DOHH2 (cell line): Measurements from ENCODE around the gene SPSB4.

Experiments
- H3F3A ChIP-seq: fragments of 200-600 bp; sonication (generic), shearing (Covaris generic); 2 replicates; pipeline ENCODE4 v1.6.0; 2016; ENCODE audit warnings: antibody characterized with exemption, mild to moderate bottlenecking; ENCODE audit not compliant: control insufficient read depth, insufficient read depth
- H3K27ac ChIP-seq: fragments of 200-600 bp; sonication (generic); 2 replicates; pipeline ENCODE4 v1.5.1; 2014; ENCODE audit warnings: low read depth, mild to moderate bottlenecking, low read length, moderate library complexity
- H3K27me3 ChIP-seq: fragments of 200-600 bp; sonication (generic); 2 replicates; pipeline ENCODE4 v1.6.1; 2014; ENCODE audit warnings: mild to moderate bottlenecking, low read length, mixed read lengths; ENCODE audit not compliant: control insufficient read depth
- H3K36me3 ChIP-seq: fragments of 200-600 bp; sonication (generic); 2 replicates; pipeline ENCODE4 v1.6.1; 2014; ENCODE audit warnings: mild to moderate bottlenecking, low read length, moderate library complexity, mixed read lengths; ENCODE audit not compliant: control insufficient read depth
- H3K4me1 ChIP-seq: fragments of 200-600 bp; sonication (generic); 2 replicates; pipeline ENCODE4 v1.6.1; 2014; ENCODE audit warnings: mild to moderate bottlenecking, low read length, mixed read lengths; ENCODE audit not compliant: control insufficient read depth
- H3K4me2 ChIP-seq: fragments of 200-600 bp; sonication (generic); 2 replicates; pipeline ENCODE4 v1.6.0; 2014; ENCODE audit warnings: mild to moderate bottlenecking, low read length, moderate library complexity
- H3K4me3 ChIP-seq: fragments of 200-600 bp; sonication (generic); 2 replicates; pipeline ENCODE4 v1.5.1; 2014; ENCODE audit warnings: mild to moderate bottlenecking, low read length, mixed read lengths
- H3K79me2 ChIP-seq: fragments of 200-600 bp; sonication (generic); 2 replicates; pipeline ENCODE4 v1.6.1; 2014; ENCODE audit warnings: mild to moderate bottlenecking, low read length, mixed read lengths; ENCODE audit not compliant: control insufficient read depth
- H3K9me2 ChIP-seq: fragments of 200-600 bp; sonication (generic); replicated peaks from 2 replicates; pipeline ENCODE4 v1.6.1; 2014; ENCODE audit warnings: mild to moderate bottlenecking, low read length, mixed read lengths; ENCODE audit not compliant: control insufficient read depth
- H3K9me3 ChIP-seq: fragments of 200-600 bp; sonication (generic); 2 replicates; pipeline ENCODE4 v1.6.1; 2014; ENCODE audit warnings: antibody characterized with exemption, low read length, mixed read lengths; ENCODE audit not compliant: control insufficient read depth, insufficient read depth
- H4K20me1 ChIP-seq: fragments of 200-600 bp; sonication (generic); 2 replicates; pipeline ENCODE4 v1.6.0; 2014; ENCODE audit warnings: low read depth, mild to moderate bottlenecking, antibody characterized with exemption, low read length, moderate library complexity; ENCODE audit not compliant: control insufficient read depth, insufficient read depth
- CTCF ChIP-seq: fragments of 200-600 bp; sonication (generic); IDR thresholded peaks from one replicate; pipeline ENCODE4 v1.5.1; 2014; ENCODE audit warnings: antibody characterized with exemption, mild to moderate bottlenecking, low read depth, low read length; ENCODE audit not compliant: poor library complexity, severe bottlenecking
- EZH2phosphoT487 ChIP-seq: fragments of 200-600 bp; sonication (generic); IDR thresholded peaks from 2 replicates; pipeline ENCODE4 v1.6.1; 2017; ENCODE audit warnings: borderline replicate concordance, mild to moderate bottlenecking, antibody characterized with exemption, low read length, moderate library complexity, mixed read lengths

Gene SPSB4

GRCh38 chr3:141087076-141087777 is 36.1 kb downstream of the SPSB4 start:
- Histone ChIP-seq H3K4me2 (no peak overlapping the region), H3K36me3 (no peaks in the 10 kb centered on the region), H3K4me1 (no peaks in the 10 kb centered on the region), H4K20me1 (no peaks in the 10 kb centered on the region), H3K9me3 (no peaks in the 10 kb centered on the region), H3K79me2 (no peaks in the 10 kb centered on the region), H3K9me2 (no peaks in the 10 kb centered on the region), H3K27ac (no peak overlapping the region), H3K27me3 (no peaks in the 10 kb centered on the region), H3K4me3 (no peak overlapping the region), H3F3A (no peaks in the 10 kb centered on the region)
- TF ChIP-seq CTCF (no peak), EZH2phosphoT487 (no peak)

- Histone ChIP-seq H4K20me1 (no peaks in the 10 kb centered on the region), H3K36me3 (no peaks in the 10 kb centered on the region), H3K4me3 (no peak overlapping the region), H3K4me2 (no peak overlapping the region), H3F3A (no peaks in the 10 kb centered on the region), H3K9me3 (no peaks in the 10 kb centered on the region), H3K27me3 (no peaks in the 10 kb centered on the region), H3K27ac (no peak overlapping the region), H3K4me1 (no peaks in the 10 kb centered on the region), H3K79me2 (no peaks in the 10 kb centered on the region), H3K9me2 (no peaks in the 10 kb centered on the region)
- TF ChIP-seq EZH2phosphoT487 (no peak), CTCF (no peak)
Measured at GRCh38 chr3:141087778-141088130, 36.6 kb downstream of the SPSB4 start.

- no peaks in the 10 kb centered on the region for H3K36me3 ChIP-seq
- no peaks in the 10 kb centered on the region for H3K9me2 ChIP-seq
- no peaks in the 10 kb centered on the region for H3K79me2 ChIP-seq
- no peaks in the 10 kb centered on the region for H3K9me3 ChIP-seq
- no peaks in the 10 kb centered on the region for H3K27me3 ChIP-seq
- no peaks in the 10 kb centered on the region for H3F3A ChIP-seq
- H4K20me1 ChIP-seq = no peaks in the 10 kb centered on the region
- H3K27ac ChIP-seq = no peak overlapping the region
- TF ChIP-seq CTCF (no peak), EZH2phosphoT487 (no peak)
- no peak overlapping the region for H3K4me3 ChIP-seq
- H3K4me2 ChIP-seq = no peak overlapping the region
- no peaks in the 10 kb centered on the region for H3K4me1 ChIP-seq
Measured at GRCh38 chr3:141089339-141090152, 38.4 kb downstream of the SPSB4 start.
